Right hindlimb (tissue), 1 donor: ENCODE data around the gene KAZN.

Source experiments
- DNase-seq: peaks from one replicate; pipeline ENCODE4 v3.0.0-alpha.2; 2018

KAZN gene

GRCh38 chr1:14804626-14805025, 206.1 kb downstream of the KAZN start:
- no peak for DNase-seq

DNA sequence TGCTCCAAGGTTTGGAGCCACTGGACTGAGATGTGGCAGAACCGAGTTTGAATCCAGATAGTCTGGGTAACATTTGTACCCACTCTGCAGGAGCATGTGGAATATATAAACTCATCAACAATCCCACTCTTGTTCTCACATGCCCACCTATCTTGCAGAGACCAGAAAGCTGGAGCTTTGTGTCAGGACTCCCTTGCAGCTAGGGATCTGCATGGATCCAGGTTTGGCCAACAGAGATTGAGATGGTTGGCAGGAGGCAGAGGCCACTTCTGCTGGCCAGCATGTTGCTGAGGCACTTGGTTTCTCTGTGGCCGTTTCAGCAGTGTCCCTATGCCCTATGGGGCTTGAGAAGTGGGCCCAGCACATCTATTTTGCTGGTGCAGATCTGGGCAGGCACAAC, 208.3 kb downstream of the KAZN start:
- DNase-seq = no peak

DNA sequence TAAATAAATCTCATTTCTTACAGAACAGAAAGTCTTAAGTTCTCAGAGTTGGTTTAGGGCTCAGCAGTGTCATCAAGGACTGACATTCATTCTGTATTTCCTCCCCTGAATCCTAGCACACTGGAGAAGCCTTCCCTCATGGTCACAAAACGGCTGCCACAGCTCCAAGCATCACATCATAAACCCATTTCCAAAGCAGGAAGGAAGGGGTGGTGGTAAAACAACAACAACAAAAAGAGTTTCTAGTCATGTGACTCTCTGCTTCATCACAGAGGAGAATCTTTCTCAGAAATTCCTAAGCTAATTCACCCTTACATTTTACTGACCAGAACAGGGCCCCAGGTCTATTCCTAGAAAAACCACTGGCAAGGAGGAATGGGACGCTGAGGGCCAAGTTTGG, 210.3 kb downstream of the KAZN start:
- DNase-seq = no peak

DNA sequence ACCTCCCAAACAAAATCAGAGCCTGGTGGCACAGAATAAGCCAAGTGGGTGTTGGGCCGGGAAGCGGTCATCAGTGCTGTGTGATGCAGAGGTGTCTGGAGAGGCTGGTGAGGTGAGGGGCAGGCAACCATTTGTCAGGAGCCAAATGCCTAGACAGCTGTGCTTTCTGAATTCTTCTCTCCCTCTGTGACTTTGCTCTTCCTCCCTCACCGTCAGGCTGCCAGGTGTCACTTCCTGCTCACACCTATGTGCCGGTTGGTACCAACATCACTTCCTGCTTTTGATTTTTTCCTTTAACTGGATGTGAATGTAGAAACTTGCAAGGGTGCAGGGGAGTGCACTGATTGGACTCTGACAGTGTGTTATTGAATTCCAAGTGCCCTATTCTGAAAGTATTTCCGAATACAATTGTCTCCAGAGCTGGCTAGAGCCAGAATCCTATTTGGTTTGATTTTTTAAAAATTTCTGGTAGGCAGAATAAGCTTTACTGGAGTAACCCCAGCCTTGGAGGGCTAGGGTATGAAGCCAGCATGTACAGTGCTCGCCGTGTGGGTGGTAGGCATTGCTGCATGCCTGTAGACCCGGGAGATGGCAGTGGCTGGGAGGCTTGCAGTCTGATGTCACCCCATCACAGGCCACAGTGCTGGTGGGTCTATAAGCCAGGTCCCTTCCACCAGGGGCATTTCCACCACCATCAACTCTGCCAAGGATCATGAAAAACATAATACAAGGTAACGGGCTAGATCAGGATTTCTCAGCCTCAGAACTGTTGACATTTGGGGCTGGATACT, 210.9 kb downstream of the KAZN start:
- no peak for DNase-seq

- peak; percentile 61 for DNase-seq
Measured at GRCh38 chr1:14810595-14811361, 212.3 kb downstream of the KAZN start.

DNA sequence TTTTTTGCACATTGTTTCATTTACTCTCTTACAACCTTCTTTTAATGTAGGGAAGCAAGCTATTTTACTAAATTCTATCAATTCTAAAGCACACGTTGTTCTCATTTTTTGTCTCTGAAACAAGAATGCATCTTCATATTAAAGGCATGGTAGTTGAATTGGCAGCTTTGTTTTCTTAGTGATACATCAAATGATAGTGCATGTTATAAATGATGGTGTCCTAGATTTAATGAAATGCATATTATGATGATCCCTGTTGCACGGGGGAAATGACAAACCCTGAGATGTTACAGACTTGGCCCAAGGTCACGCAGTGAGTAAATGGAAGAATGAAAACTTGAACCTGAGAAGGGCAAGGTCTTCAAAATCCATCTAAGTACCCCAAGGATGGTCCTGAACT, 213.1 kb downstream of the KAZN start:
- DNase-seq = no peak

DNA sequence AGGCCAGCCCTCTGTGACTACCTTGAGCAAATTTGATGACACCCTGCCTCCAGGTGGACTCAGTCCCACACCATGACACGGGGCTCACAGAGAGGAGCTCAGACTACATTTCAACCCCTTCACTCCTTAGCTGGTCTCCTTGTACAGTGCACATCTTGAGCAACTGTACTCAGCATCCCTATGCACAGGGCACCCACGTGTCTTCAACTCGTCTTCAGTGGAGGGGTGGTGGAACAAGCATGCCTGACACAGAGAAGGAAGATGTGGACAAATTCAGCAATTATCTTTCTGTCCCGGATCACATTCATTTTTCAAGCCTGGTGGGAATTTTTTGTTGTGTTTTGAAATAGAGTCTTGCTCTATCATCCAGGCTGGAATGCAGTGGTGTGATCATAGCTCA, 213.7 kb downstream of the KAZN start:
- no peak for DNase-seq

DNA sequence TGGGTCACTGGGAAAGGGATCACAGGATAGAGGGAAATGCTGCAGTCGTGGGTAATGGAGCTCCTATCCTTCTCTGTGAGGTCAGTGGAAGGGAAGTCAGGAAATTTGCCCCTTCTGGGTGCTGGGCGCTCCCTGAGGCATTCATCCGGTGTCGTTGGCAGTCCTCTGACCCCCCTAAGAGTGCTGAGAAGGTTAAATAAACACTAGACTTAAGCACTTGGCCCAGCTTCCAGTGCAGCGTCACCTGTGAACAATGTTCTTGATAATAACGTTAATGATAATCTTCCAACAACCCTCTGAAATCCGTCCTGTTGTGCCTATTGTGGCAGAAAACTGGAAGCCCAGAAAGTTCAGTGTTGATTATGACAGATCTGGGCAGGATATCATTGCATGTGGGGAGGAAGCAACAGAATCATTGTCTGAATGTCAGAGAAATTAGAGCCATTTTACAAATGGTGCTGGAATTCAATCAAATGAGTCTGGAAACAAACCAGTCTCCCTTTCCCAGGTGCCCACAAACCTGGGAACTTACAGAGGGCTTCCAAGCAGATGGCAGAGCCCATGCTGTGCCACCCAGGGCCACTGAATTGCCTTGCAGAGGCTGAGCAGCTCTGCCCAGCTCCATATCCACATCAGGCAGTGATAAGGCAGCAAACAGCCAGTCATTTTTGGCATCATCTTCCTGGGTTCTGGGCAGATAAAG, 216.8 kb downstream of the KAZN start:
- DNase-seq = no peak

GRCh38 chr1:14817223-14818170, 219.0 kb downstream of the KAZN start:
- no peak for DNase-seq

- DNase-seq = peak; percentile 79
Measured at GRCh38 chr1:14820295-14821085, 222.0 kb downstream of the KAZN start.

DNA sequence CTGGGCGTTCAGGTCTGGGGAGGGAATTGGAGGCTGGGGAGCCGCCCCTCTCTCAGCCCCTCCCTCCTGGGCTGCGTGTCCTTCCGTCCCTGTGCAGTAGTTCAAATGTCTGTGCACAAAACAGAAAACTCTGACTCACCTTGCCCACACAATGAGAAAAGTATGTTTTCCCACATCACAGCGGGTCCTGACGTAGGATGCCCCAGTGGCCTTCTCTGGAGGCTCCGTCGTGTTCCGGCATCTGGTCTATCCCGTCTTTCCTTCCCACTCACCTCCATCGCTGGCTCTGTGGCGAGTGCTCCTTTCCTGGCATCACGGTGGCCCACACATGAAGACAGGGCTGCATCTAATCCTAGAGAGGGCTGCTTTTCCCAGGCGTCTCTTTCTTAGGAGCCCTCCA, 224.0 kb downstream of the KAZN start:
- no peak for DNase-seq

- no peak for DNase-seq
Measured at GRCh38 chr1:14822996-14823395, 224.5 kb downstream of the KAZN start.

DNA sequence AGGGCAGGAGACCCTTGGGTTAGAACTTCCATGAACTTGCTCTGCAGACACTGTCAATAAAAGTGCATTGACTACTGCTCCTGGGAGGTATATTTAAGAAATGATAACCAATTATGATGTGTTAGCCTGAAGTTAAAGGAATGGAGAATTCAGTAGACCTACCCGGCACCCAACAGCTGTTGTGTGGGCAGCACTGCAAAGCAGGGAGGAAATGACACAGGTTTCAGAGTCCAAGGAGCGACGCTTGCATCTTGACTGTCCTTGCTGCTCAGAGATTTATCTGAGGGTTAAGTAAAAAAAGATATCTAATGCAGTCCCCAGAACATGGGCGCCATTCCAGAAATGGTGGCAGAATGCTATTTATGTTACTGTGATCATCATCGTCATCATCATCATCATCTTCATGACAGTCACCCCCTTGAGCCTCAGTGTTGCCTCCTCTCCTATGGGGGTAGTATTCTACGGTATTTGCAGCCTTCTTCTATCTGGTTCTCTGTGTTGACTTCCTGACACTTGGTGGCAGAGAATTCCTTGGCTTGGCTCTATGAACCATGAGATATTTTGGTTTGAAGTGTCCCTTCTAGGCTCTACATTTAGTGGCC, 225.9 kb downstream of the KAZN start:
- no peak for DNase-seq

- DNase-seq = no peak
Measured at GRCh38 chr1:14825396-14825795, 226.9 kb downstream of the KAZN start.

DNA sequence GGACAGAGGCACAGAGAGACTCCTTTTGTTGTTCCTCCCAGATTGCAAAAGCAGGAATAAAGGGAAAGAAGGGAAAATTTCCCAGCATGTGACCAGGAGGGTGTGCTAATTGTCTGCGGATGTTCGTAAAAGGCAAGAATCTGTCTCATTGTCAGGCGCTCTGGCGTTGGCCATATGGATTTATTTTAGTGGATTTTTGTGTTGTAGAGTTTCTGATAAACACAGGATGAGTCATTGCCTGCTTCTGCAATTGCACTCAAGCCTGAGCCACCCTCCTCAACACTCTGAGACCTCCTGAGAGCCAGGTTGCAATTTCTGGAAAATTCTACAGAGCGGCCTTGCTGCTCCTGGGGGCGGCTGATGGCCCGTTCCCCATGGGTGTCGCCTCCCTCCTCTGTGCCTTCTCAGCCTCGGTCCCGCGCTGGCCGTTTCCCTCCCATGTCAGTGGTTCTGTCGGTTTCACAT, 227.7 kb downstream of the KAZN start:
- DNase-seq = peak; percentile 30

- no peak for DNase-seq
Measured at GRCh38 chr1:14826731-14827326, 228.3 kb downstream of the KAZN start.

GRCh38 chr1:14827870-14828269, 229.4 kb downstream of the KAZN start:
- DNase-seq = no peak

- no peak for DNase-seq
Measured at GRCh38 chr1:14828665-14829064, 230.2 kb downstream of the KAZN start.

DNA sequence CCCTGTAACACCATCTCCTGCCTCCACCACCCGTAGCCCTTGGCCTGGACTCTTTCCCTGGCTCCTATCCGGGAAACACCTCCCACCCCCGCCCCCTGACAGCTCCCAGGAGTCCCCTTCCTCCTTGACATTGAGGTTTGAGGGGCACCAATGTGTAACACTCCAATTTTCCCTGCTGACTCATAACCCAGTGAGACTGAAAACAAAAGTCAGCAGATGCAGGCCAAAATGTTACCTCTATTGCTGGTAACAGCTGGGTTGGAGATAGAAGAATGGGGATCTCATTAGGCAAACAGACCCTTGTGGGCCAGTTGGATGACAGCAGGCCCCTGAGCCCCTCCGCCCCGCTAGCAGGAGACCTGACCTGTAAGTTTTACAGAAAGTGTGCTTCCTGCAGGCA, 237.2 kb downstream of the KAZN start:
- no peak for DNase-seq

GRCh38 chr1:14836426-14837140, 238.1 kb downstream of the KAZN start:
- no peak for DNase-seq
